Activated naive CD4-positive, alpha-beta T cell treated with anti-CD3 and anti-CD28 coated beads for 36 hours (primary cell): ENCODE measurements around the gene HS6ST2. TPM values are rescaled to one million over a fixed set of nuclear protein-coding genes. Genes with fewer than 3 reads are reported as not detected.
"Not testable (repeated sequence)": the region's sequence is repeated elsewhere in the genome, so short reads cannot be mapped to it uniquely, and the experiment has no call there.

Source experiments
- CTCF ChIA-PET: fragments of 350-600 bp; sonication (Branson Sonifier 250); formaldehyde crosslinking; loops from one replicate; lab custom pipeline; 2021; ENCODE audit warnings: antibody characterized with exemption; lab: Charles Lee
- DNase-seq: peaks from one replicate; pipeline ENCODE4 v3.0.0-alpha.2; 2020
- H3K27ac Mint-ChIP-seq: one replicate; pipeline ENCODE4 v1.8.0; 2021; ENCODE audit warnings: mild to moderate bottlenecking, mixed read lengths
- H3K27me3 Mint-ChIP-seq: one replicate; pipeline ENCODE4 v1.8.0; 2021; ENCODE audit warnings: low read depth, mixed read lengths
- H3K36me3 Mint-ChIP-seq: one replicate; pipeline ENCODE4 v1.8.0; 2021; ENCODE audit warnings: low read depth, mixed read lengths
- H3K4me1 Mint-ChIP-seq: one replicate; pipeline ENCODE4 v1.8.0; 2021; ENCODE audit warnings: low read depth, mixed read lengths
- H3K4me3 Mint-ChIP-seq: one replicate; pipeline ENCODE4 v1.8.0; 2021; ENCODE audit warnings: mild to moderate bottlenecking, moderate library complexity, mixed read lengths
- H3K9me3 Mint-ChIP-seq: one replicate; pipeline ENCODE4 v1.8.0; 2021; ENCODE audit warnings: mixed read lengths
- intact Hi-C: fragments of 100-400 bp; cut with micrococcal nuclease; formaldehyde crosslinking; loops from one replicate; pipeline ENCODE4 v1.15.1; 2023
- total RNA-seq, 2 experiments: library from RNA; stranded (reverse); gene quantifications; one replicate each; pipeline ENCODE4 v1.2.3, GENCODE V29; 2021

The HS6ST2 gene
- total RNA-seq: 1 to 10 TPM in 1 of 2 experiments, under 1 TPM in 1; 0.98 to 1.3 TPM

DNA sequence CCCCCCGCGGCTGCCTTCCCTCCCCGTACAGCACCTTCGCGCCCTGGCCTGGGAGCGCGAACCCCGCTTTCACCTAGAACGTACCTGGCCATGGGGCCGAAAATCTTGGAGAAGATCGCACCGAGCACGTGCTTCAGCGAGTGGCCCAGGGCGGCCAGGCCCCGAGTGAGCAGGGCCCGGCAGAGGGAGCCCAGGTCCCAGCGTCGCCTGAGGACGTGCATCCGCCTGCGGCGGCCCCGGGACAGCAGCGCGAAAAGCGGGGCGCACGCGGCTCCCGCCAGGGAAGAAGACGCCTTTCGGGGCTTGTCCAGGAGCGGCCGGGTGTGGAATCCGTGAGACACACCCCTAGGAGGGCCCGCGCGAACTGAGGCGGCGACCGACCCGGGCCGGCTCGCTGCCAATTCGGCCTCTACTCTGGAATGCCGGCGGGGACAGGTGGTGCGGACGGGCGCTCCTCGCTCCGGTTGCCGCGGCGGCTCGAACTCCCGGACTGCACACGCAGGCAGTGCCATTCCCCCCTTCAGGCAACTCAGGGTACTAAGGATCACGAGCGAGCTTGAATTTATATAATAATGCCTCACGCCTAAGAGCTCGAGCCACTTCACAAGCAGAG is at the start of gene HS6ST2:
Gene HS6ST2 (minus strand): TSS at position 539 of the 613 bp plus-strand sequence.
- intact Hi-C loops: loop anchor here (5.0 to 10.0 kb wide), 4 partner anchors 183 to 1126 kb away; no protein-coding TSS in a partner anchor
- Mint-ChIP-seq H3K36me3 (no peaks in the 10 kb centered on the region), H3K9me3 (no peaks in the 10 kb centered on the region), H3K27ac (no peak within 1 kb of the TSS), H3K4me3 (peak within 1 kb of the TSS; percentile 77), H3K27me3 (peaks cover 31% of the 10 kb centered on the region), H3K4me1 (peaks cover 2% of the 10 kb centered on the region)
- DNase-seq: peak; percentile 26
- CTCF ChIA-PET: interaction anchor here (0.8 kb wide), 1 partner anchor 9 kb away, joined by 5 read pairs; no protein-coding TSS in a partner anchor

DNA sequence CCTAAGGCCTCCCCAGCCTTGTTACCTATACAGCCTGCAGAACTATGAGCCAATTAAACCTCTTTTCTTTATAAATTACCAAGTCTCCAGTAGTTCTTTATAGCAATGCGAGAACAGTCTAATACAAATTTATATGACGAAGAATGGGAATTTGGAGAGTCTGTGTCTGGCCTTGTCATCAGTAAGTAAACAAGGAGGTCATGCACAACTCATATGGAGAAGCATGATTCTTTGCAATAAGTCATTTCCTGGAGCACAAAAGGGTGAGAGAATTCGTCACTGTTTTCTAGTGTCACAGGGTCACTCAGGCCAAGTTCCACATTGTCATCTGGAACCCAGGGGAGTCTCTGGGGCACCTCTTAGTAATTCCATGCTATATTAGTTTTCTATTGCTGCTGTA is 49.0 kb upstream of the HS6ST2 start:
- Mint-ChIP-seq H3K36me3 (no peaks in the 10 kb centered on the region), H3K27me3 (no peaks in the 10 kb centered on the region), H3K4me1 (no peaks in the 10 kb centered on the region), H3K27ac (no peak overlapping the region), H3K4me3 (no peak overlapping the region), H3K9me3 (peaks cover 1% of the 10 kb centered on the region)
- CTCF ChIA-PET: interaction anchor here (0.6 kb wide), 1 partner anchor 520 kb away, joined by 4 read pairs; no protein-coding TSS in a partner anchor
- no peak for DNase-seq
- intact Hi-C loops: no loop called here

DNA sequence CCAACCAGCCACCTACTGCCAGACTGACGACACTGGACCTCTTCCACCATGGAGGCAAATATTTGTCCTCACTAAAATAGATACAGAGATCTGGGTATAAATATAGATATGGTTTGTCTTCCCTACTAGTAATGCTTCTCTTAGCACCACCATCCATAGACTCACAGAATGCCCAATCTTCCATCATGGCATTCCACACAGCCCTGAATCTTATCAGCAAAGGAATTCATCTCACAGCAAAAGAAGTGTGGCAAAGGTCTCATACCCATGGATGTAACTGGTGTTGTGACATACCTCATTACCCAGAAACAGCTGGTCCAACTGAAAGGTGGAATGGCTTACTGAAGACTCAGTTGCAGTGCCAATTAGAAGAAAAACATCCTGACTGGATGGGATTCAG is 47.2 kb upstream of the HS6ST2 start:
- intact Hi-C loops: no loop called here
- H3K4me1 Mint-ChIP-seq: no peaks in the 10 kb centered on the region
- H3K27ac Mint-ChIP-seq: no peak overlapping the region
- no peaks in the 10 kb centered on the region for H3K36me3 Mint-ChIP-seq
- DNase-seq: no peak
- no peak overlapping the region for H3K4me3 Mint-ChIP-seq
- CTCF ChIA-PET: interaction anchor here (0.6 to 0.7 kb wide), 3 partner anchors 185 to 301 kb away, joined by 3 to 5 read pairs (median 3); no protein-coding TSS in a partner anchor
- no peaks in the 10 kb centered on the region for H3K27me3 Mint-ChIP-seq
- peaks cover 1% of the 10 kb centered on the region for H3K9me3 Mint-ChIP-seq

DNA sequence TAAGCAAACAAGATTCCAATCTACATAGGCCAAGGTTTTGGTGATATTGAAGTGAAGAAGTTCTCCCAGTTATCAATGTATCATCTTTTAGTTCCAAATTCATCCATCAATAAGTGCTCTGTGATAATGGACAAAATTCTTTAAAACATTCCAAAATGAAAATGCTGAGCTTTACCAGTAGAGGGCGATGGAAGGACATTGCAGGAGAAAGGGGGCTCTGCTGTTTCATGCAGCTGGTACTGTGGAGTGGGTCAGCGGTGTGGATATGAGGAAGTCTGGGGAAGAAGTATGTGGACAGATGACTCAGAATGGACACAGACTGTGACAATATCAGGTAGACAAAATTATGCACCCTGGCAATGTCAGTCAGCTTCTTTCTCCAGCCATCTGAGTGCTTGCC is 46.6 kb upstream of the HS6ST2 start:
- Mint-ChIP-seq H3K36me3 (no peaks in the 10 kb centered on the region), H3K4me1 (no peaks in the 10 kb centered on the region), H3K27ac (no peak overlapping the region), H3K9me3 (peaks cover 1% of the 10 kb centered on the region), H3K4me3 (no peak overlapping the region), H3K27me3 (no peaks in the 10 kb centered on the region)
- intact Hi-C loops: no loop called here
- DNase-seq: no peak
- CTCF ChIA-PET: interaction anchor here (0.6 to 0.7 kb wide), 5 partner anchors 185 to 1065 kb away, joined by 3 to 6 read pairs (median 3); no protein-coding TSS in a partner anchor

- intact Hi-C loops: no loop called here
- Mint-ChIP-seq H3K9me3 (no peaks in the 10 kb centered on the region), H3K27me3 (no peaks in the 10 kb centered on the region), H3K27ac (no peak overlapping the region), H3K4me1 (no peaks in the 10 kb centered on the region), H3K36me3 (no peaks in the 10 kb centered on the region), H3K4me3 (no peak overlapping the region)
- CTCF ChIA-PET: no interaction called here
- DNase-seq: no peak
These were observed 40.8 kb upstream of the HS6ST2 start for GRCh38 chrX:132999209-132999608.

GRCh38 chrX:132990835-132991234 is 32.4 kb upstream of the HS6ST2 start:
- no peaks in the 10 kb centered on the region for H3K36me3 Mint-ChIP-seq
- no peak for DNase-seq
- intact Hi-C loops: no loop called here
- H3K27me3 Mint-ChIP-seq: no peaks in the 10 kb centered on the region
- H3K27ac Mint-ChIP-seq: no peak overlapping the region
- H3K4me3 Mint-ChIP-seq: no peak overlapping the region
- no peaks in the 10 kb centered on the region for H3K9me3 Mint-ChIP-seq
- H3K4me1 Mint-ChIP-seq: no peaks in the 10 kb centered on the region
- CTCF ChIA-PET: no interaction called here

DNA sequence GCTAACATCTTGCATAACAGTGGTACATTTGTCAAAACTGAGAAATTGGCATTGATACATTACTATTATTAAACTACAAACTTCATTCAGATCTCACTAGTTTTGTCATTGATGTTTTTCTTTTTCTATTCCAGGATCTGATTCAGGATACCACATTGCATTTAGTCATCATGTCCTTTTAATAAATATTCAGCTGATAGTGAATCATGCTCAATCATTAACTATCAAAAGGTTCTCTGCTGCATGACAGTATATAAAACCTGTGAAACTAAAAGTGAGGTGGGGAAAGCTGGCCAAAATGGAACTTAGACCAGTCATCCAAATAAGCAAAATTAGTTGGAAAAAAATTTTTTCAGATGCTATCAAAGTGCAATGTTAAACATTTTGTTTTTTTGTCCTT is 28.1 kb upstream of the HS6ST2 start:
- H3K27me3 Mint-ChIP-seq: peaks cover 2% of the 10 kb centered on the region
- DNase-seq: no peak
- CTCF ChIA-PET: no interaction called here
- H3K36me3 Mint-ChIP-seq: no peaks in the 10 kb centered on the region
- no peak overlapping the region for H3K27ac Mint-ChIP-seq
- H3K9me3 Mint-ChIP-seq: no peaks in the 10 kb centered on the region
- intact Hi-C loops: no loop called here
- no peaks in the 10 kb centered on the region for H3K4me1 Mint-ChIP-seq
- no peak overlapping the region for H3K4me3 Mint-ChIP-seq

GRCh38 chrX:132984058-132984650 is 25.7 kb upstream of the HS6ST2 start:
- no peaks in the 10 kb centered on the region for H3K9me3 Mint-ChIP-seq
- intact Hi-C loops: no loop called here
- H3K4me1 Mint-ChIP-seq: no peaks in the 10 kb centered on the region
- DNase-seq: no peak
- peaks cover 2% of the 10 kb centered on the region for H3K27me3 Mint-ChIP-seq
- H3K4me3 Mint-ChIP-seq: no peak overlapping the region
- no peak overlapping the region for H3K27ac Mint-ChIP-seq
- CTCF ChIA-PET: interaction anchor here (1.6 kb wide), 1 partner anchor 36 kb away, joined by 3 read pairs; no protein-coding TSS in a partner anchor
- H3K36me3 Mint-ChIP-seq: no peaks in the 10 kb centered on the region

- Mint-ChIP-seq H3K4me3 (no peak overlapping the region), H3K27me3 (peaks cover 2% of the 10 kb centered on the region), H3K36me3 (no peaks in the 10 kb centered on the region), H3K4me1 (no peaks in the 10 kb centered on the region), H3K27ac (no peak overlapping the region), H3K9me3 (no peaks in the 10 kb centered on the region)
- intact Hi-C loops: no loop called here
- CTCF ChIA-PET: no interaction called here
- DNase-seq: no peak
These were observed 25.1 kb upstream of the HS6ST2 start for GRCh38 chrX:132983496-132983895.

GRCh38 chrX:132980035-132980434 is 21.6 kb upstream of the HS6ST2 start:
- H3K36me3 Mint-ChIP-seq, H3K9me3 Mint-ChIP-seq, H3K4me3 Mint-ChIP-seq, intact Hi-C loops, DNase-seq, H3K4me1 Mint-ChIP-seq, H3K27ac Mint-ChIP-seq, H3K27me3 Mint-ChIP-seq: not testable (repeated sequence)
- CTCF ChIA-PET: interaction anchor here (0.9 kb wide), 1 partner anchor 191 kb away, joined by 3 read pairs; no protein-coding TSS in a partner anchor

DNA sequence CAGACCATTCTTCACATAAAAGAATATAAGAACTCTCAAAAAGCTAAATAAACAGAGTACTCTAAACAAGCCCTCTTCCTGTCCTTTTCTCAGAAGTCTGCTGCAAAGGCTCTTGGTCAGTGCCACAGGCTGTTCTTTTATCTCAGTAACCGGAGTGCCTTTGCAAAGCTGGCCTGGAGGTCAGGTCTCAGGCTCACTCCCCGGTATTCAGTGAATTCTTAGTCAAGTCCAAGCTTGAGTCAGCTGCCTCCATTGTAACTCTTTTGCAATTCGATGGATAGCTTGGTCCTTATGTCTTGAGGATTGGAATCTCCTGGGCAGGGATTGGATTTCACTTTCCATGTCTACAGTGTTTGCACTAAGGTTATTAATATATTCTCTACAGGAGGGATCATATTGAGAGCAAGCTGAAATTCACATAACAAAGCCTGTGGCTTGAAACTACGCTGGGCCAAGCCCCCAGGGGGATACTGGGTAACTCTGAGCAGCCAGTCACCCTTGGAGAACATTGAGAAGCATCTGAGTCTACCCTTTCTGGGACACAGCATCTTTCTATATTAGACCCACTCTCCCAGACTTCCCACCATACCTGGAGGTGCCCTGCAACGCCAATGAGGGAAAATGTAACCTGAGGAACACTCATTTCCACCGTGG is 10.0 kb upstream of the HS6ST2 start:
- Mint-ChIP-seq H3K27me3 (peaks cover 3% of the 10 kb centered on the region), H3K27ac (no peak overlapping the region), H3K4me1 (no peaks in the 10 kb centered on the region), H3K36me3 (no peaks in the 10 kb centered on the region), H3K4me3 (no peak overlapping the region), H3K9me3 (no peaks in the 10 kb centered on the region)
- DNase-seq: no peak
- intact Hi-C loops: no loop called here
- CTCF ChIA-PET: interaction anchor here (0.6 kb wide), 1 partner anchor 622 kb away, joined by 4 read pairs; no protein-coding TSS in a partner anchor

- CTCF ChIA-PET: no interaction called here
These were observed 8.6 kb upstream of the HS6ST2 start for GRCh38 chrX:132967049-132967448.

More at GRCh38 chrX:132967049-132967448, 8.6 kb upstream of the HS6ST2 start:
- no peaks in the 10 kb centered on the region for H3K9me3 Mint-ChIP-seq
- intact Hi-C loops: no loop called here
- H3K4me3 Mint-ChIP-seq: no peak overlapping the region
- DNase-seq: no peak
- H3K36me3 Mint-ChIP-seq: no peaks in the 10 kb centered on the region
- no peaks in the 10 kb centered on the region for H3K4me1 Mint-ChIP-seq
- H3K27me3 Mint-ChIP-seq: peaks cover 3% of the 10 kb centered on the region
- no peak overlapping the region for H3K27ac Mint-ChIP-seq
